Esophagus squamous epithelium (tissue), 5 donors: Measurements from ENCODE around the gene CCDC197. TPM values are rescaled to one million over a fixed set of nuclear protein-coding genes. Genes with fewer than 3 reads are reported as not detected.

Source experiments
- DNase-seq: peaks from one replicate; lab custom pipeline; 2025; lab: John Stamatoyannopoulos, UW
- H3K27ac ChIP-seq, 4 donors: fragments of 200-600 bp; sonication (generic); one replicate each; pipeline ENCODE4 v1.5.1; 2016 to 2019; ENCODE audit warnings: mild to moderate bottlenecking in 1 of 4
- H3K27me3 ChIP-seq, 4 donors: fragments of 200-600 bp; sonication (generic); 1 replicate in 3 of 4; 2 replicates in 1 of 4; pipeline versions ENCODE4 v1.5.1 to v1.6.0; 2017 to 2021; ENCODE audit warnings: antibody characterized with exemption in 1 of 4
- H3K36me3 ChIP-seq, 3 donors: fragments of 200-600 bp; sonication (generic); one replicate each; pipeline ENCODE4 v1.5.1; 2016 to 2019
- H3K4me1 ChIP-seq, 3 donors: fragments of 200-600 bp; sonication (generic); one replicate each; pipeline ENCODE4 v1.5.1; 2017 to 2019
- H3K4me3 ChIP-seq, 4 donors: fragments of 200-600 bp; sonication (generic); 1 replicate in 3 of 4; 2 replicates in 1 of 4; pipeline ENCODE4 v1.5.1; 2016 to 2019; ENCODE audit warnings: mild to moderate bottlenecking in 2 of 4, moderate library complexity in 1 of 4
- H3K9me3 ChIP-seq, 3 donors: fragments of 200-600 bp; sonication (generic); one replicate each; pipeline ENCODE4 v1.5.1; 2016 to 2019
- CTCF ChIP-seq, 6 experiments: fragments of 450-650 bp in 4 of 6; fragments of 200-600 bp in 2 of 6; sonication (generic) in 2 of 6; IDR thresholded peaks; one replicate each; pipeline ENCODE4 v1.5.1; 2016 to 2019; ENCODE audit warnings: antibody characterized with exemption in 6 of 6, mild to moderate bottlenecking in 4 of 6, moderate library complexity in 4 of 6
- POLR2A ChIP-seq, 4 donors: fragments of 450-650 bp; IDR thresholded peaks; one replicate each; pipeline ENCODE4 v1.6.1; 2017; ENCODE audit warnings: antibody characterized with exemption in 4 of 4, mild to moderate bottlenecking in 4 of 4, moderate library complexity in 3 of 4
- WGBS, 2 donors: methylation state at CpG; one replicate each; pipeline ENCODE4 v1.1.5; 2018; 5-methylcytosine and 5-hydroxymethylcytosine counted together
- intact Hi-C: fragments of 100-400 bp; cut with DNase I; formaldehyde crosslinking; loops from one replicate; pipeline ENCODE4 v1.15.0; 2022
- total RNA-seq, 4 donors: library from RNA; depleted of rRNA; stranded (reverse); fragments of >200 nt; gene quantifications; one replicate each; pipeline ENCODE4 v1.1.0, GENCODE V29; 2016
- donor health status: DM: yes; HTN: yes; CAD: no.

The CCDC197 gene
- total RNA-seq, 4 donors from 2014 or later: not detected

GRCh38 chr14:93960774-93961438 lies 36.2 kb upstream of the CCDC197 start:
- intact Hi-C loops: no loop called here
- Histone ChIP-seq H3K27me3 (no peaks in the 10 kb centered on the region), H3K4me1 (peaks cover 14 to 86% (median 47%) of the 10 kb centered on the region in 3 donors), H3K9me3 (no peaks in the 10 kb centered on the region), H3K4me3 (no peak overlapping the region), H3K36me3 (no peaks in the 10 kb centered on the region), H3K27ac (peak overlapping the region in 2 of 4 donors; percentile 34 to 84)
- 84 to 88% methylated on average over 3 of the region's 3 CpGs for WGBS, 2 donors
- no peak for DNase-seq
- TF ChIP-seq POLR2A (IDR thresholded peaks at IDR 0.05) (no peak), CTCF (IDR thresholded peaks at IDR 0.05) (no peak)

GRCh38 chr14:93961620-93962019 lies 35.5 kb upstream of the CCDC197 start:
- Histone ChIP-seq H3K4me1 (peaks cover 14 to 83% (median 44%) of the 10 kb centered on the region in 3 donors), H3K36me3 (no peaks in the 10 kb centered on the region), H3K27me3 (no peaks in the 10 kb centered on the region), H3K27ac (peak overlapping the region in 2 of 4 donors; percentile 55 to 84), H3K4me3 (no peak overlapping the region), H3K9me3 (no peaks in the 10 kb centered on the region)
- intact Hi-C loops: no loop called here
- DNase-seq: no peak
- TF ChIP-seq POLR2A (IDR thresholded peaks at IDR 0.05): no peak
- TF ChIP-seq CTCF (IDR thresholded peaks at IDR 0.05): no peak
- WGBS, 2 donors: 67 to 77% methylated on average over 7 to 8 of the region's 8 CpGs

- no peak for DNase-seq
- TF ChIP-seq POLR2A (IDR thresholded peaks at IDR 0.05) (no peak), CTCF (IDR thresholded peaks at IDR 0.05) (no peak)
- intact Hi-C loops: no loop called here
- peak overlapping the region; percentile 16 to 84 (median 62) for H3K27ac ChIP-seq
- H3K27me3 ChIP-seq: no peaks in the 10 kb centered on the region
- WGBS, 2 donors: 56 to 70% methylated on average over 12 to 13 of the region's 16 CpGs
- no peaks in the 10 kb centered on the region for H3K36me3 ChIP-seq
- no peaks in the 10 kb centered on the region for H3K9me3 ChIP-seq
- peaks cover 14 to 79% (median 37%) of the 10 kb centered on the region in 3 donors for H3K4me1 ChIP-seq
- no peak overlapping the region for H3K4me3 ChIP-seq
Measured at GRCh38 chr14:93962701-93963601, 34.1 kb upstream of the CCDC197 start.

GRCh38 chr14:93963692-93964091 lies 33.4 kb upstream of the CCDC197 start:
- Histone ChIP-seq H3K27me3 (no peaks in the 10 kb centered on the region), H3K4me3 (no peak overlapping the region), H3K27ac (peak overlapping the region in 3 of 4 donors; percentile 53 to 84 (median 72)), H3K9me3 (no peaks in the 10 kb centered on the region), H3K36me3 (no peaks in the 10 kb centered on the region), H3K4me1 (peaks cover 14 to 78% (median 33%) of the 10 kb centered on the region in 3 donors)
- 75 to 86% methylated on average over 4 of the region's 4 CpGs for WGBS, 2 donors
- TF ChIP-seq CTCF (IDR thresholded peaks at IDR 0.05): no peak
- TF ChIP-seq POLR2A (IDR thresholded peaks at IDR 0.05): no peak
- intact Hi-C loops: no loop called here
- DNase-seq: no peak

GRCh38 chr14:93964281-93964680 lies 32.8 kb upstream of the CCDC197 start:
- intact Hi-C loops: no loop called here
- Histone ChIP-seq H3K9me3 (no peaks in the 10 kb centered on the region), H3K36me3 (no peaks in the 10 kb centered on the region), H3K4me1 (peaks cover 10 to 78% (median 31%) of the 10 kb centered on the region in 3 donors), H3K4me3 (no peak overlapping the region), H3K27me3 (no peaks in the 10 kb centered on the region), H3K27ac (peak overlapping the region in 3 of 4 donors; percentile 53 to 84 (median 72))
- DNase-seq: no peak
- TF ChIP-seq CTCF (IDR thresholded peaks at IDR 0.05) (no peak), POLR2A (IDR thresholded peaks at IDR 0.05) (no peak)
- WGBS, 2 donors: 90 to 93% methylated on average over 8 to 10 of the region's 10 CpGs
